Raji (cell line): ENCODE measurements around the gene KANTR.

ENCODE experiments used
- POLR2A ChIP-seq: IDR thresholded peaks from 2 replicates; pipeline ENCODE4 v1.6.1; 2011; ENCODE audit warnings: low read depth, low read length, control low read depth; ENCODE audit not compliant: insufficient read depth

Gene KANTR

GRCh38 chrX:53088136-53088974 is 5.6 kb upstream of the KANTR start:
- TF ChIP-seq POLR2A, result no peak

- no peak for TF ChIP-seq POLR2A
Observed at GRCh38 chrX:53089224-53089842, 4.6 kb upstream of the KANTR start.

GRCh38 chrX:53089925-53090324 is 4.0 kb upstream of the KANTR start:
- no peak for TF ChIP-seq POLR2A

- no peak for TF ChIP-seq POLR2A
Observed at GRCh38 chrX:53091354-53091753, 2.6 kb upstream of the KANTR start.

GRCh38 chrX:53093177-53093655 is 726 bp upstream of the KANTR start:
- TF ChIP-seq POLR2A, result no peak

GRCh38 chrX:53094582-53094905 is 602 bp downstream of the KANTR start:
- no peak for TF ChIP-seq POLR2A

GRCh38 chrX:53095796-53096195 is 1.9 kb downstream of the KANTR start:
- no peak for TF ChIP-seq POLR2A

- no peak for TF ChIP-seq POLR2A
Observed at GRCh38 chrX:53114864-53115549, 21.1 kb downstream of the KANTR start.

GRCh38 chrX:53115550-53115874 is 21.6 kb downstream of the KANTR start:
- no peak for TF ChIP-seq POLR2A

- TF ChIP-seq POLR2A, result no peak
Observed at GRCh38 chrX:53116101-53116500, 22.2 kb downstream of the KANTR start.

GRCh38 chrX:53122013-53122412 is 28.1 kb downstream of the KANTR start:
- no peak for TF ChIP-seq POLR2A

- TF ChIP-seq POLR2A, result no peak
Observed at GRCh38 chrX:53125506-53125905, 31.6 kb downstream of the KANTR start.

- TF ChIP-seq POLR2A, result no peak
Observed at GRCh38 chrX:53126377-53126776, 32.4 kb downstream of the KANTR start.

- TF ChIP-seq POLR2A, result no peak
Observed at GRCh38 chrX:53128097-53128749, 34.3 kb downstream of the KANTR start.

- no peak for TF ChIP-seq POLR2A
Observed at GRCh38 chrX:53133400-53133799, 39.5 kb downstream of the KANTR start.

GRCh38 chrX:53135581-53135980 is 41.6 kb downstream of the KANTR start:
- no peak for TF ChIP-seq POLR2A
